CD4-positive, alpha-beta T cell treated with Interleukin-10 for 1 hour (primary cell): Measurements from ENCODE around the gene CFAP300.

Source experiments
- DNase-seq: peaks from one replicate; pipeline ENCODE4 v3.0.0-alpha.2; 2020

Gene CFAP300

GRCh38 chr11:102079625-102080024 is 32.4 kb downstream of the CFAP300 start:
- no peak for DNase-seq

- no peak for DNase-seq
These were observed 34.1 kb downstream of the CFAP300 start for GRCh38 chr11:102081313-102081712.

- DNase-seq, result no peak
These were observed 38.8 kb downstream of the CFAP300 start for GRCh38 chr11:102085864-102086551.

- DNase-seq, result no peak
These were observed 49.9 kb downstream of the CFAP300 start for GRCh38 chr11:102097186-102097585.

GRCh38 chr11:102099755-102100154 is 52.5 kb downstream of the CFAP300 start:
- DNase-seq, result no peak

GRCh38 chr11:102108734-102109440 is 61.6 kb downstream of the CFAP300 start:
- DNase-seq, result no peak

- peak; percentile 70 for DNase-seq
These were observed 62.9 kb downstream of the CFAP300 start, which contains the start of gene YAP1 for GRCh38 chr11:102109896-102110760. Gene YAP1 (plus strand): TSS chr11:102110447. CDS start chr11:102110849, 402 bp downstream.

- no peak for DNase-seq
These were observed 63.4 kb downstream of the CFAP300 start for GRCh38 chr11:102110761-102111010.

- DNase-seq, result no peak
These were observed 64.0 kb downstream of the CFAP300 start for GRCh38 chr11:102111011-102111786.

- peak; percentile 29 for DNase-seq
These were observed 64.7 kb downstream of the CFAP300 start for GRCh38 chr11:102111787-102112508.

GRCh38 chr11:102112509-102112821 is 65.2 kb downstream of the CFAP300 start:
- DNase-seq, result no peak

GRCh38 chr11:102114032-102114431 is 66.8 kb downstream of the CFAP300 start:
- DNase-seq, result no peak

- DNase-seq, result no peak
These were observed 68.3 kb downstream of the CFAP300 start for GRCh38 chr11:102115557-102115956.

- DNase-seq, result no peak
These were observed 69.4 kb downstream of the CFAP300 start for GRCh38 chr11:102116453-102117205.

GRCh38 chr11:102117472-102118113 is 70.4 kb downstream of the CFAP300 start:
- DNase-seq, result no peak

- DNase-seq, result no peak
These were observed 71.7 kb downstream of the CFAP300 start for GRCh38 chr11:102118937-102119336.

GRCh38 chr11:102119997-102120396 is 72.8 kb downstream of the CFAP300 start:
- no peak for DNase-seq

GRCh38 chr11:102120437-102120973 is 73.3 kb downstream of the CFAP300 start:
- DNase-seq, result no peak

- no peak for DNase-seq
These were observed 74.1 kb downstream of the CFAP300 start for GRCh38 chr11:102121329-102121728.
